AG04450 (cell line): Measurements from ENCODE around the gene RAB40C. TPM values are rescaled to one million over a fixed set of nuclear protein-coding genes. Genes with fewer than 3 reads are reported as not detected.

ENCODE experiments used
- CTCF ChIA-PET: fragments of 300-600, 350-600 bp; formaldehyde crosslinking; extraction: SDS; loops from one replicate; lab custom pipeline; 2022; ENCODE audit warnings: antibody characterized with exemption, inconsistent platforms; lab: Charles Lee
- POLR2A ChIA-PET: fragments of 350-600 bp; formaldehyde crosslinking; extraction: SDS; loops from one replicate; lab custom pipeline; 2021; ENCODE audit warnings: antibody characterized with exemption, inconsistent platforms; lab: Yijun Ruan, JAX
- DNase-seq: peaks from one replicate; pipeline ENCODE4 v3.0.0-alpha.2; 2011; ENCODE audit warnings: low read depth, low spot score
- H3K27ac ChIP-seq: one replicate; pipeline ENCODE4 v1.5.1; 2012; ENCODE audit warnings: low read depth, low read length, control low read depth
- H3K27me3 ChIP-seq: one replicate; pipeline ENCODE4 v1.6.0; 2012; ENCODE audit warnings: low read length; ENCODE audit not compliant: control insufficient read depth, insufficient read depth
- H3K4me3 ChIP-seq: 2 replicates; pipeline ENCODE4 v1.5.1; 2011; ENCODE audit warnings: mild to moderate bottlenecking, low read depth, low read length, control low read depth
- H3K9me3 ChIP-seq: 2 replicates; pipeline ENCODE4 v1.5.1; 2012; ENCODE audit warnings: low read length; ENCODE audit not compliant: control insufficient read depth, insufficient read depth
- polyA plus RNA-seq: library from polyadenylated mRNA; depleted of rRNA; stranded (reverse); fragments of >200 nt; gene quantifications from 2 replicates; pipeline ENCODE4 v1.2.3, GENCODE V29; 2011
- TF ChIP-seq, protein P1 (sequence below): IDR thresholded peaks from 2 replicates; pipeline ENCODE4 v1.5.1; 2011; ENCODE audit warnings: low read depth, low read length, control low read depth, inconsistent platforms

Gene RAB40C
- polyA plus RNA-seq, 1 experiment = 4.2 TPM

DNA sequence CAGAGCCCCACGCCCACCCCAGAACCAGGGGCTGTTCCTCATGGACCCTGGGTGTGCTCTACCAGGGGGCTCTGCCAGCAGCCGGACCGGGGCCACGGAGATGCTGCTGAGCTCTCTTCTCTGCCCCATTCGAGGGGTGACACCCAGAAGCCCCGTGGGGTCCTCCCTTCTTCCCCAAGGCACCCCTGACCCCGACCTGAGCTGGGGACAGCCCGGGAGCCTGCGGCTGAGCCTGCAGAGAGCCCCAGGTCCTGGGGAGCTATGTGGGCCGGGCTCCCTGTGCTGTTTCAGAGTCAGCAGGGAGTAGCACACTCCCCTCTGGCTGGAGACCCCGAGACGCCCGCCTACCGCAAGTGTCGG, 30.9 kb upstream of the RAB40C start:
- Histone ChIP-seq H3K9me3 (peaks cover 3% of the 10 kb centered on the region; the same call in 1 of the 2 replicates), H3K27ac (no peak overlapping the region), H3K27me3 (peaks cover 31% of the 10 kb centered on the region), H3K4me3 (no peak overlapping the region)
- DNase-seq = no peak
- CTCF ChIA-PET = no interaction called here
- POLR2A ChIA-PET = no interaction called here
- TF ChIP-seq, protein P1, sequence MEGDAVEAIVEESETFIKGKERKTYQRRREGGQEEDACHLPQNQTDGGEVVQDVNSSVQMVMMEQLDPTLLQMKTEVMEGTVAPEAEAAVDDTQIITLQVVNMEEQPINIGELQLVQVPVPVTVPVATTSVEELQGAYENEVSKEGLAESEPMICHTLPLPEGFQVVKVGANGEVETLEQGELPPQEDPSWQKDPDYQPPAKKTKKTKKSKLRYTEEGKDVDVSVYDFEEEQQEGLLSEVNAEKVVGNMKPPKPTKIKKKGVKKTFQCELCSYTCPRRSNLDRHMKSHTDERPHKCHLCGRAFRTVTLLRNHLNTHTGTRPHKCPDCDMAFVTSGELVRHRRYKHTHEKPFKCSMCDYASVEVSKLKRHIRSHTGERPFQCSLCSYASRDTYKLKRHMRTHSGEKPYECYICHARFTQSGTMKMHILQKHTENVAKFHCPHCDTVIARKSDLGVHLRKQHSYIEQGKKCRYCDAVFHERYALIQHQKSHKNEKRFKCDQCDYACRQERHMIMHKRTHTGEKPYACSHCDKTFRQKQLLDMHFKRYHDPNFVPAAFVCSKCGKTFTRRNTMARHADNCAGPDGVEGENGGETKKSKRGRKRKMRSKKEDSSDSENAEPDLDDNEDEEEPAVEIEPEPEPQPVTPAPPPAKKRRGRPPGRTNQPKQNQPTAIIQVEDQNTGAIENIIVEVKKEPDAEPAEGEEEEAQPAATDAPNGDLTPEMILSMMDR = no peak

- Histone ChIP-seq H3K9me3 (peaks cover 3% of the 10 kb centered on the region; the same call in 1 of the 2 replicates), H3K27me3 (peaks cover 31% of the 10 kb centered on the region), H3K27ac (no peak overlapping the region), H3K4me3 (no peak overlapping the region)
- DNase-seq = no peak
- ChIA-PET POLR2A (no interaction called here), CTCF (no interaction called here)
- TF ChIP-seq, protein P1 = no peak
Measured at GRCh38 chr16:559411-560203, 30.3 kb upstream of the RAB40C start.

DNA sequence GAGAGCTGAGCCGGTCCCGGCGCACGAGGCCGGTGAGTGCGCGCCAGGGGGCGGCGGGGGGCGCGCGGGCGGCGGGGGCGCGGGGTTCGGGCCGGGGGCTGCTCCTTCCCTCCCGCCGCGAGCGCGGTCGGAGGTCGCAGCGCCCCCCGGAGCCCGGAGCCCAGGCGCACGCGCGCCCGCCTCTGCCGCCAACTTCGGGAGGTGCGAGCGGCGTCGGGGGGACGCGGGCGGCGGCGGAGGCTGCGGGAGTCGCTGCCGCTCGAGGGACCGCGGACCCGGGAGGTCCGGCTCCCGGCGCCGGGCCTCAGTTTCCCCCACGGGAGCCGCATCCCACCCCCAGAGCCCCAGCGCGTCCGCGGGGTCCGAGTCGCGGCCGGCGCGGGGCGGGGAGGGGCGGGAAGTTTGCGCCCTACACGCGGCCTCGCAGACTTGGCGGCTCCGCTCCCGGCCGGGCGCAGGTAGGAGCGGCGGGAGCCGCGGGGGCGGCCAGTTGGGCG, 29.6 kb upstream of the RAB40C start, which contains the start of gene PRR35:
Gene PRR35, plus strand, starts transcription at position 191 of the 497 bp plus-strand sequence. CDS start 2,901 bp downstream, outside the sequence.
- CTCF ChIA-PET = no interaction called here
- H3K4me3 ChIP-seq = no peak within 1 kb of the TSS
- peaks cover 3% of the 10 kb centered on the region; the same call in 1 of the 2 replicates for H3K9me3 ChIP-seq
- H3K27me3 ChIP-seq = peaks cover 31% of the 10 kb centered on the region
- DNase-seq = no peak
- POLR2A ChIA-PET = no interaction called here
- TF ChIP-seq, protein P1 = no peak
- no peak within 1 kb of the TSS for H3K27ac ChIP-seq

DNA sequence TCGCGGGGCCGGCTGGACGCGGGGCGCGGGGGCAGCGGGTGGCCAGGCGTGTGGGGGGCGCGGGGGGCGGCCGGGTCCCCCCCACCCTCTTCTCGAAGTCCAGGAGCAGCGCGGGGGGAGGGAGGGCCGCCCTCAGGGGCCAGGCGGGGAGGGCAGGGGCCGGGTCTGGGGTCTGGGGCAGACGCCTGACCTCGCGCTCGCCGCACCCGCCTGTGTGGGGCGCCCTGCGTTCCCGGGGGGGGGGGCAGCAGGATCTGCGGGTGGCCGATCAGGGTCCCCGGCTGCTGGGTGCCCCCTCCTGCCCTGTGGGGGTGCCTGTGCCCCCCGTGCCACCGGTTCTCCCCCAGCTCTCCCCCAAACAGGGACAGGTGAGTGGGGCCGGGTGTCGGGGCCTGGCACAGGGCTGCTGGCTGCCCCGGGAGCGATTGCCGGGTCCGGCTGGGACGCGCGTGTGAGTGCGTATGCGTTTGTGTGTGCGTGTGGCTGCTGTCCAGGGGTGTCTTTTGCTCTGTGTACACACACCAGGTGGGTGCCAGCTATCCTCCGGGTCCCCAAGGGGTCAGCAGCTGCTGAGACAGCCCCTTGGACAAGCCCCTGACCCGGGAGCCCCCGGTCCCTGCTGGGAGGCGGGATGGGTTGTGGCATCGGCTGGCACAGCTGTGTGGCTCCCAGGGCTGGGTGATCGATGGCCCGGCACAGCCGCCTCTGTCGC, 29.0 kb upstream of the RAB40C start:
- no peak overlapping the region for H3K4me3 ChIP-seq

More for the DNA sequence above, 29.0 kb upstream of the RAB40C start:
- peaks cover 3% of the 10 kb centered on the region; the same call in 1 of the 2 replicates for H3K9me3 ChIP-seq
- POLR2A ChIA-PET = no interaction called here
- TF ChIP-seq, protein P1 = no peak
- H3K27ac ChIP-seq = no peak overlapping the region
- CTCF ChIA-PET = no interaction called here
- H3K27me3 ChIP-seq = peaks cover 31% of the 10 kb centered on the region
- DNase-seq = no peak
